ENCODE data around the gene CMTM5.

- TF ChIP-seq CTCF (conservative IDR thresholded peaks at IDR 0.05; ENCODE audit: low read length) (no peak), EZH2phosphoT487 (IDR thresholded peaks at IDR 0.05; ENCODE audit: borderline replicate concordance) (no peak)
Observed at GRCh38 chr14:23346693-23347405, 30.0 kb upstream of the CMTM5 start.

Data from Loucy (cell line).